Liver (tissue), 9 donors: ENCODE data around the gene CCDC192. TPM values are rescaled to one million over a fixed set of nuclear protein-coding genes. Genes with fewer than 3 reads are reported as not detected.

ENCODE experiments used
- DNase-seq: peaks from one replicate; pipeline ENCODE4 v3.0.0-alpha.2; 2017; ENCODE audit warnings: low spot score
- H3K27ac ChIP-seq, 2 donors: one replicate each; pipeline ENCODE4 v1.7.0; 2013; ENCODE audit warnings: inconsistent platforms in 2 of 2, low read length in 2 of 2, control low read depth in 1 of 2, low read depth in 1 of 2, mild to moderate bottlenecking in 1 of 2
- H3K27me3 ChIP-seq, 4 donors: one replicate each; pipeline versions ENCODE4 v1.6.1 to v1.7.0; 2013; ENCODE audit warnings: low read length in 3 of 4, inconsistent platforms in 1 of 4, mild to moderate bottlenecking in 1 of 4, moderate library complexity in 1 of 4; ENCODE audit not compliant: control insufficient read depth in 4 of 4, insufficient read depth in 4 of 4
- H3K36me3 ChIP-seq, 4 donors: one replicate each; pipeline versions ENCODE4 v1.6.1 to v1.7.0; 2013; ENCODE audit warnings: low read length in 3 of 4, mild to moderate bottlenecking in 3 of 4, low read depth in 1 of 4, moderate library complexity in 1 of 4; ENCODE audit not compliant: control insufficient read depth in 4 of 4, insufficient read depth in 3 of 4
- H3K4me1 ChIP-seq, 4 donors: one replicate each; pipeline versions ENCODE4 v1.6.1 to v1.7.0; 2013; ENCODE audit warnings: low read length in 3 of 4, mild to moderate bottlenecking in 3 of 4, moderate library complexity in 1 of 4; ENCODE audit not compliant: control insufficient read depth in 4 of 4, insufficient read depth in 4 of 4
- H3K4me3 ChIP-seq, 3 donors: one replicate each; pipeline versions ENCODE4 v1.6.1 to v1.7.0; 2013; ENCODE audit warnings: low read length in 3 of 3, control low read depth in 1 of 3, low read depth in 1 of 3, mild to moderate bottlenecking in 1 of 3
- H3K9ac ChIP-seq, 2 donors: one replicate each; pipeline ENCODE4 v1.7.0; 2013; ENCODE audit warnings: low read length in 2 of 2, mild to moderate bottlenecking in 2 of 2, moderate library complexity in 2 of 2, control low read depth in 1 of 2, low read depth in 1 of 2
- H3K9me3 ChIP-seq, 4 donors: one replicate each; pipeline versions ENCODE4 v1.6.1 to v1.7.0; 2013; ENCODE audit warnings: low read length in 3 of 4; ENCODE audit not compliant: control insufficient read depth in 4 of 4
- EGR1 ChIP-seq, 2 donors: IDR thresholded peaks; 2 replicates each; pipeline ENCODE4 v1.6.1; 2016 to 2018; ENCODE audit warnings: antibody characterized with exemption in 2 of 2, low read depth in 2 of 2
- FOXA1 ChIP-seq: IDR thresholded peaks from 2 replicates; pipeline ENCODE4 v1.6.1; 2016; ENCODE audit warnings: antibody characterized with exemption
- FOXA2 ChIP-seq: IDR thresholded peaks from 2 replicates; pipeline ENCODE4 v1.6.1; 2016; ENCODE audit warnings: antibody characterized with exemption
- GABPA ChIP-seq, 2 donors: IDR thresholded peaks in 1 of 2; conservative IDR thresholded peaks in 1 of 2; 2 replicates each; pipeline ENCODE4 v1.6.1; 2016; ENCODE audit warnings: antibody characterized with exemption in 2 of 2, mild to moderate bottlenecking in 1 of 2, moderate library complexity in 1 of 2
- HNF4A ChIP-seq, 2 donors: conservative IDR thresholded peaks; 2 replicates each; pipeline ENCODE4 v1.6.1; 2016; ENCODE audit warnings: antibody characterized with exemption in 2 of 2, mild to moderate bottlenecking in 2 of 2
- HNF4G ChIP-seq: IDR thresholded peaks from 2 replicates; pipeline ENCODE4 v1.6.1; 2016; ENCODE audit warnings: antibody characterized with exemption
- JUND ChIP-seq, 2 donors: IDR thresholded peaks; 2 replicates each; pipeline ENCODE4 v1.6.1; 2016; ENCODE audit warnings: antibody characterized with exemption in 2 of 2
- NR2F2 ChIP-seq: IDR thresholded peaks from 2 replicates; pipeline ENCODE4 v1.6.1; 2016; ENCODE audit warnings: antibody characterized with exemption
- RAD21 ChIP-seq, 2 donors: IDR thresholded peaks; 2 replicates each; pipeline ENCODE4 v1.6.1; 2016; ENCODE audit warnings: antibody characterized with exemption in 2 of 2, mild to moderate bottlenecking in 2 of 2
- RXRA ChIP-seq, 2 donors: IDR thresholded peaks; 2 replicates each; pipeline ENCODE4 v1.6.1; 2017 to 2018; ENCODE audit warnings: antibody characterized with exemption in 2 of 2, mild to moderate bottlenecking in 1 of 2
- SP1 ChIP-seq: IDR thresholded peaks from 2 replicates; pipeline ENCODE4 v1.6.1; 2018; ENCODE audit warnings: antibody characterized with exemption, mild to moderate bottlenecking
- TAF1 ChIP-seq: conservative IDR thresholded peaks from 2 replicates; pipeline ENCODE4 v1.6.1; 2016; ENCODE audit warnings: antibody characterized with exemption, mild to moderate bottlenecking
- YY1 ChIP-seq: IDR thresholded peaks from 2 replicates; pipeline ENCODE4 v1.6.1; 2016; ENCODE audit warnings: antibody characterized with exemption, mild to moderate bottlenecking
- ZBTB33 ChIP-seq: IDR thresholded peaks from 2 replicates; pipeline ENCODE4 v1.6.1; 2016; ENCODE audit warnings: antibody characterized with exemption
- WGBS: extraction: QIAGEN DNeasy Blood & Tissue Kit; methylation state at CpG from one replicate; pipeline ENCODE4 v1.1.7; 2013; 5-methylcytosine and 5-hydroxymethylcytosine counted together
- polyA plus RNA-seq, 2 donors: library from polyadenylated mRNA; stranded (reverse) in 1 of 2; unstranded in 1 of 2; fragments of 200-250 nt in 1 of 2; fragments of >200 nt in 1 of 2; fragmentation: Nextera tagmentation in 1 of 2; extraction: Ambion mirVana in 1 of 2; gene quantifications; one replicate each; pipeline versions ENCODE4 v1.2.1 to v1.2.3, GENCODE V29; 2013 to 2015
- total RNA-seq, 2 donors: library from RNA; depleted of rRNA; stranded (reverse); fragments of >200 nt; gene quantifications; one replicate each; pipeline ENCODE4 v1.2.3, GENCODE V29; 2014
- TF ChIP-seq, protein P1 (sequence below): fragments of 150-350 bp; IDR thresholded peaks from 2 replicates; pipeline ENCODE4 v1.5.1; 2017; ENCODE audit warnings: improper control_type of control experiment, low read depth, low read length; ENCODE audit not compliant: missing input control
- TF ChIP-seq, protein P2 (sequence below): IDR thresholded peaks from 2 replicates; pipeline ENCODE4 v1.6.1; 2016; ENCODE audit warnings: antibody characterized with exemption, mild to moderate bottlenecking
- TF ChIP-seq, protein P3 (sequence below): IDR thresholded peaks from 2 replicates; pipeline ENCODE4 v1.6.1; 2016; ENCODE audit warnings: antibody characterized with exemption
- TF ChIP-seq, protein P4 (sequence below): IDR thresholded peaks from 2 replicates; pipeline ENCODE4 v1.6.1; 2016; ENCODE audit warnings: antibody characterized with exemption
- donor health status: healthy.
- donor health status: healthy.
- donor health status: healthy.
- donor health status: healthy.
- donor health status: healthy.

The CCDC192 gene
- total and polyA plus RNA-seq, 4 donors, result not detected

GRCh38 chr5:127967323-127967982, 264.3 kb downstream of the CCDC192 start:
- H3K27me3 ChIP-seq, result no peaks in the 10 kb centered on the region
- no peak for TF ChIP-seq RXRA (IDR thresholded peaks at IDR 0.05)
- TF ChIP-seq, protein P1, sequence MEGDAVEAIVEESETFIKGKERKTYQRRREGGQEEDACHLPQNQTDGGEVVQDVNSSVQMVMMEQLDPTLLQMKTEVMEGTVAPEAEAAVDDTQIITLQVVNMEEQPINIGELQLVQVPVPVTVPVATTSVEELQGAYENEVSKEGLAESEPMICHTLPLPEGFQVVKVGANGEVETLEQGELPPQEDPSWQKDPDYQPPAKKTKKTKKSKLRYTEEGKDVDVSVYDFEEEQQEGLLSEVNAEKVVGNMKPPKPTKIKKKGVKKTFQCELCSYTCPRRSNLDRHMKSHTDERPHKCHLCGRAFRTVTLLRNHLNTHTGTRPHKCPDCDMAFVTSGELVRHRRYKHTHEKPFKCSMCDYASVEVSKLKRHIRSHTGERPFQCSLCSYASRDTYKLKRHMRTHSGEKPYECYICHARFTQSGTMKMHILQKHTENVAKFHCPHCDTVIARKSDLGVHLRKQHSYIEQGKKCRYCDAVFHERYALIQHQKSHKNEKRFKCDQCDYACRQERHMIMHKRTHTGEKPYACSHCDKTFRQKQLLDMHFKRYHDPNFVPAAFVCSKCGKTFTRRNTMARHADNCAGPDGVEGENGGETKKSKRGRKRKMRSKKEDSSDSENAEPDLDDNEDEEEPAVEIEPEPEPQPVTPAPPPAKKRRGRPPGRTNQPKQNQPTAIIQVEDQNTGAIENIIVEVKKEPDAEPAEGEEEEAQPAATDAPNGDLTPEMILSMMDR, result no peak
- TF ChIP-seq, protein P2, sequence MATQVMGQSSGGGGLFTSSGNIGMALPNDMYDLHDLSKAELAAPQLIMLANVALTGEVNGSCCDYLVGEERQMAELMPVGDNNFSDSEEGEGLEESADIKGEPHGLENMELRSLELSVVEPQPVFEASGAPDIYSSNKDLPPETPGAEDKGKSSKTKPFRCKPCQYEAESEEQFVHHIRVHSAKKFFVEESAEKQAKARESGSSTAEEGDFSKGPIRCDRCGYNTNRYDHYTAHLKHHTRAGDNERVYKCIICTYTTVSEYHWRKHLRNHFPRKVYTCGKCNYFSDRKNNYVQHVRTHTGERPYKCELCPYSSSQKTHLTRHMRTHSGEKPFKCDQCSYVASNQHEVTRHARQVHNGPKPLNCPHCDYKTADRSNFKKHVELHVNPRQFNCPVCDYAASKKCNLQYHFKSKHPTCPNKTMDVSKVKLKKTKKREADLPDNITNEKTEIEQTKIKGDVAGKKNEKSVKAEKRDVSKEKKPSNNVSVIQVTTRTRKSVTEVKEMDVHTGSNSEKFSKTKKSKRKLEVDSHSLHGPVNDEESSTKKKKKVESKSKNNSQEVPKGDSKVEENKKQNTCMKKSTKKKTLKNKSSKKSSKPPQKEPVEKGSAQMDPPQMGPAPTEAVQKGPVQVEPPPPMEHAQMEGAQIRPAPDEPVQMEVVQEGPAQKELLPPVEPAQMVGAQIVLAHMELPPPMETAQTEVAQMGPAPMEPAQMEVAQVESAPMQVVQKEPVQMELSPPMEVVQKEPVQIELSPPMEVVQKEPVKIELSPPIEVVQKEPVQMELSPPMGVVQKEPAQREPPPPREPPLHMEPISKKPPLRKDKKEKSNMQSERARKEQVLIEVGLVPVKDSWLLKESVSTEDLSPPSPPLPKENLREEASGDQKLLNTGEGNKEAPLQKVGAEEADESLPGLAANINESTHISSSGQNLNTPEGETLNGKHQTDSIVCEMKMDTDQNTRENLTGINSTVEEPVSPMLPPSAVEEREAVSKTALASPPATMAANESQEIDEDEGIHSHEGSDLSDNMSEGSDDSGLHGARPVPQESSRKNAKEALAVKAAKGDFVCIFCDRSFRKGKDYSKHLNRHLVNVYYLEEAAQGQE, result no peak
- TF ChIP-seq, protein P3, sequence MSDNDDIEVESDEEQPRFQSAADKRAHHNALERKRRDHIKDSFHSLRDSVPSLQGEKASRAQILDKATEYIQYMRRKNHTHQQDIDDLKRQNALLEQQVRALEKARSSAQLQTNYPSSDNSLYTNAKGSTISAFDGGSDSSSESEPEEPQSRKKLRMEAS, result no peak
- no peak for TF ChIP-seq HNF4A (conservative IDR thresholded peaks at IDR 0.05)
- TF ChIP-seq, protein P4, sequence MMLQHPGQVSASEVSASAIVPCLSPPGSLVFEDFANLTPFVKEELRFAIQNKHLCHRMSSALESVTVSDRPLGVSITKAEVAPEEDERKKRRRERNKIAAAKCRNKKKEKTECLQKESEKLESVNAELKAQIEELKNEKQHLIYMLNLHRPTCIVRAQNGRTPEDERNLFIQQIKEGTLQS, result no peak
- TF ChIP-seq ZBTB33, result no peak
- no peak for TF ChIP-seq RAD21 (IDR thresholded peaks at IDR 0.05)
- no peak for TF ChIP-seq NR2F2
- TF ChIP-seq FOXA2, result no peak
- TF ChIP-seq EGR1 (IDR thresholded peaks at IDR 0.05; ENCODE audit: low read depth in 2 of 2), result no peak
- no peak for TF ChIP-seq SP1
- no peak for TF ChIP-seq FOXA1
- TF ChIP-seq GABPA (IDR thresholded peaks at IDR 0.05 in 1 of 2, conservative IDR thresholded peaks at IDR 0.05 in 1 of 2), result no peak
- TF ChIP-seq YY1, result no peak
- no peak for TF ChIP-seq JUND (IDR thresholded peaks at IDR 0.05)
- no peak for TF ChIP-seq HNF4G
- TF ChIP-seq TAF1, result no peak
- H3K36me3 ChIP-seq, result no peaks in the 10 kb centered on the region
- 91% methylated on average over 3 of the region's 3 CpGs for WGBS
- H3K27ac ChIP-seq, result no peak overlapping the region
- DNase-seq, result no peak
- peaks cover 0 to 2% (median 0%) of the 10 kb centered on the region in 4 donors for H3K9me3 ChIP-seq
- no peak overlapping the region for H3K9ac ChIP-seq
- no peak overlapping the region for H3K4me3 ChIP-seq
- H3K4me1 ChIP-seq, result no peaks in the 10 kb centered on the region
